Fibroblast of the aortic adventitia (primary cell): ENCODE results near the gene TMEM132D. TPM values are rescaled to one million over a fixed set of nuclear protein-coding genes. Genes with fewer than 3 reads are reported as not detected.

Experiments
- DNase-seq: peaks from one replicate; pipeline ENCODE4 v3.0.0-alpha.2; 2010; ENCODE audit warnings: low read depth
- H3K4me3 ChIP-seq: 2 replicates; pipeline ENCODE4 v1.5.1; 2011; ENCODE audit warnings: low read depth, mild to moderate bottlenecking, control low read depth, low read length, moderate library complexity
- CTCF ChIP-seq: IDR thresholded peaks from 2 replicates; pipeline ENCODE4 v1.5.1; 2011; ENCODE audit warnings: mild to moderate bottlenecking, low read length, control low read depth, inconsistent platforms; ENCODE audit not compliant: insufficient read depth
- total RNA-seq: library from RNA; depleted of rRNA; stranded (reverse); fragments of >200 nt; gene quantifications from 2 replicates; pipeline ENCODE4 v1.2.3, GENCODE V29; 2012; ENCODE audit warnings: low replicate concordance

The TMEM132D gene
- total RNA-seq, 1 donor, result not detected

DNA sequence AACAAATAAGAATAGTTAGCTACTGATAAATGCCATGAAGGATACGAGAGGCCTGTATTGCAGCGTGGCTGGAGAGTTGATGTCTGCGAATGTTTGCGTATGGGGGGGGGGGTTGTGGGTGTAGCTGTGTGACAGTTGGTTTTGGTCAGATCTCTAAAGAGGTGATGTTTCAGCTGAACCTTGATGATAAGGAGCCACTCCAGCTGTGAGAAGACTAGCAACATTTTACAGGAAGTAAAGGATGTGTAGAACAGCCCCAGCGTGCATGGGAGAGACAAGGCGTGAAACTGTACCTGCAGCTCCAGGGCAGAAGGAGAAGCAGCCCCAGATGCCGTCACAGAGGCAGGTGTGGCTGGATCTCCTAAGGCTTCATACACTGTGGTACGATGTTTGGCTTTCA is 416.9 kb downstream of the TMEM132D start:
- no peak overlapping the region for H3K4me3 ChIP-seq
- DNase-seq, result no peak
- no peak for TF ChIP-seq CTCF

- no peak for TF ChIP-seq CTCF
- no peak overlapping the region for H3K4me3 ChIP-seq
- DNase-seq, result no peak
Measured at GRCh38 chr12:129483111-129483893, 420.5 kb downstream of the TMEM132D start.

DNA sequence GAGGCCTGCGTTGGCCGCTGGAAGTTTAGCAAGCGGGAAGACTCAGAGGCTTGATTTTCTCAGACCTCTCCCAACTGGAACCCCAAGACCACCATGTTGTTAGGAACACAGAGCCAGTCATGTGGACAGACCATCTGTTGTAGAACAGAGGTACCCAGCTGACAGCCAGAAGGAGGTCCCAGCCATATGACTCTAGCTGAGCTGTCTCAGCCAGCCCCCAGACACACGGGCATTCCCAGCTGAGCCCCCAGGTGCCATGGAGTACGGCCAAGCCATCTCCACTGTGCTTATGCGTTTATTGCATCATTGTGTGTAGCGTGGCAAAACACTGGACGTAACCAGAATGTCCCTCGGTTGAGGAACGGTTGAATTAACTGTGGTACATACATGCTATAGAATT is 421.9 kb downstream of the TMEM132D start:
- no peak for DNase-seq
- no peak overlapping the region for H3K4me3 ChIP-seq
- TF ChIP-seq CTCF, result no peak

DNA sequence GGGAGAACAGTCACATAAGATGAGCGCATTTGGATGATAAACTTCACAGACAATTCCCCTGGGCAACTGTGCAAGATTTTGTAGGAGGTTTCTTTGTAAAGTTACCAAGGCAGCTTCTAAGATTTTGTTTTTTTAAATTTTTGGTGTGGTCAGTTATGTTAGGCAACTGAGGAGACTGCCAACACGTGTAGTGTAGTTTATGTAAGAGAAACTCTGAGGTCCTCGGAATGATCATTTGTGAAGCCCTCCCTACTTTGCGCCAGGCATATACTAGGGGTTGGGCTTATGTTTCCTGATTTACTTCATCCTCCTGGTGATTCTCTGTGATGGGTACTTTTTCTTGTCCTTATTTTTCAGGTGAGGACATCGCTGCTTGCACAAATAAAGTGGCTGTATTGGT is 433.6 kb downstream of the TMEM132D start:
- H3K4me3 ChIP-seq, result no peak overlapping the region
- TF ChIP-seq CTCF, result no peak
- DNase-seq, result no peak

DNA sequence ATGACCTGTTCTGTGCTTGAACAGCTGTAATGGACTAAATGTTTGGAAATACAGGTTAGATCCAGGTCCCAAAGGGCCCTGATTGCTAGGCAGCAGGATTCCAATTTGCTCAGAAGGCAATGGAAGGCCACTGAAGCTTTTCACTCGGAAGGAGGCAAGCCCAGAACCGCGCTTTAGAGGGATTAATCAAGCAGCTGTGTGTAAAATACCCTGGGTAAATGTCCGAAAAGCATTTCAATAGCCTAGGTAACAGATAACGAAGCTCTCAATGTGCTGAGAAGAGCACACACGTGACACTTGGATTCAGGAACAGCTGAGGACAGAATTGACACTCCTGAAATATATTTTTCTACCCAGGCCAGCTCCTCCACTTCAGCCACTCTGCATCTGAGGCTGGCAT is 436.1 kb downstream of the TMEM132D start:
- DNase-seq, result no peak
- no peak for TF ChIP-seq CTCF

DNA sequence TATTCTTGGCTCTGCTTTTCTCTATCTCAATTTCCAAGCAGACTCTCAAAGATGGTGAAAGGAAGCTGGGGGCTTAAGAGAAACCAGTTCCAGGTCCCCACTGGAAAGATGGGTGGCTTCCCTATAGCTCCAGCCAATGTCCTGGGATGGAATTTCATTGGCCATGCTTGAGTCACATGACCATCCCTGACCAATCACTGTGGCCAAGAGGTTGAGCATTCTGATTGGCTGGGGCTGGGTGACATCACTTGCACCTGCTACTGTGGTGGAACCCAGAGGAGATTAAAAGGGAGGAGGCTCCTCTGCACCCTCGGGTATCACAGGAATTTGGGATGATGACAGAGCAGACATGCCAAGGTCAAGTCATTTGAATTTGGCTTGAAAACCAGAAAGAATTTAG is 436.5 kb downstream of the TMEM132D start:
- TF ChIP-seq CTCF, result no peak
- no peak for DNase-seq
- no peak overlapping the region for H3K4me3 ChIP-seq

More for the DNA sequence above, 436.1 kb downstream of the TMEM132D start:
- no peak overlapping the region for H3K4me3 ChIP-seq

DNA sequence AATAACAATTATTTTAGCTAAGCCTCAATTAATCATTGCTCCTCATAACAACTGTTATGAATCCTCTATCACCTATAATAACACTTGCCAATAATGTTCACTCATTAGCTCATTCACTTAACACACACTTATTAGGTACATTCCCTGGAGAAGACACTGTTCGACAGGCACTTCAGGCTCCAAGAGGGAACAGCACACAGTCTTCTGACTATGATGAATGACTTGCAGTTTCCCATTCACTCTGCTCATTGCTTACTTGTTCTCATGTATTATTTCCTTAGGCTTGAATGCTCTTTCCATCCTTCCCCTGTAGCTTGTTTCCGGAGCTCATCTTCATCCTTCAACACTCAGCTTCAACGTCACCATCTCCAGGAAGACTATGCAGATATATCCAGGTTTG is 437.3 kb downstream of the TMEM132D start:
- H3K4me3 ChIP-seq, result no peak overlapping the region
- DNase-seq, result no peak
- TF ChIP-seq CTCF, result no peak
